Neuronal stem cell (in vitro differentiated cells): Measurements from ENCODE around the gene SOCS6.

Experiments
- DNase-seq: peaks from one replicate; pipeline ENCODE4 v3.0.0-alpha.2; 2013; ENCODE audit warnings: low spot score
- H2AFZ ChIP-seq: one replicate; pipeline ENCODE4 v1.6.1; 2013; ENCODE audit warnings: mild to moderate bottlenecking, low read length, inconsistent platforms
- H2AK5ac ChIP-seq: 2 replicates; pipeline ENCODE4 v1.6.1; 2013; ENCODE audit warnings: low read depth, mild to moderate bottlenecking, inconsistent platforms, low read length, moderate library complexity, mixed read lengths
- H2BK120ac ChIP-seq: 2 replicates; pipeline ENCODE4 v1.6.1; 2013; ENCODE audit warnings: low read depth, mild to moderate bottlenecking, inconsistent platforms, low read length, moderate library complexity, mixed read lengths
- H2BK12ac ChIP-seq: one replicate; pipeline ENCODE4 v1.6.1; 2013; ENCODE audit warnings: low read length, inconsistent platforms
- H2BK15ac ChIP-seq: 2 replicates; pipeline ENCODE4 v1.6.1; 2013; ENCODE audit warnings: mild to moderate bottlenecking, low read length, inconsistent platforms, mixed read lengths
- H2BK5ac ChIP-seq: one replicate; pipeline ENCODE4 v1.6.1; 2013; ENCODE audit warnings: inconsistent platforms, mild to moderate bottlenecking, low read length, moderate library complexity
- H3K14ac ChIP-seq: one replicate; pipeline ENCODE4 v1.6.1; 2013; ENCODE audit warnings: low read length, inconsistent platforms
- H3K18ac ChIP-seq: 2 replicates; pipeline ENCODE4 v1.6.1; 2013; ENCODE audit warnings: low read length, inconsistent platforms
- H3K23ac ChIP-seq: 2 replicates; pipeline ENCODE4 v1.6.1; 2013; ENCODE audit warnings: low read depth, mild to moderate bottlenecking, mixed read lengths, low read length, inconsistent platforms; ENCODE audit not compliant: poor library complexity
- H3K27ac ChIP-seq: replicated peaks from 3 replicates; pipeline ENCODE4 v1.5.1; 2013; ENCODE audit warnings: low read length, inconsistent platforms
- H3K27me3 ChIP-seq, 3 experiments: 2 replicates each; pipeline ENCODE4 v1.6.1; 2013; ENCODE audit warnings: low read length in 3 of 3, mild to moderate bottlenecking in 2 of 3, inconsistent platforms in 1 of 3, low read depth in 1 of 3, mixed read lengths in 1 of 3, moderate library complexity in 1 of 3; ENCODE audit not compliant: control insufficient read depth in 3 of 3, insufficient read depth in 3 of 3
- H3K36me3 ChIP-seq, 2 donors: replicated peaks in 1 of 2; 2 replicates each; pipeline ENCODE4 v1.6.1; 2013; ENCODE audit warnings: low read length in 2 of 2; ENCODE audit not compliant: control insufficient read depth in 2 of 2, insufficient read depth in 2 of 2
- H3K4ac ChIP-seq: 2 replicates; pipeline ENCODE4 v1.6.1; 2013; ENCODE audit warnings: inconsistent platforms, mild to moderate bottlenecking, low read length, moderate library complexity
- H3K4me1 ChIP-seq, 2 donors: 1 replicate in 1 of 2; 2 replicates in 1 of 2; pipeline ENCODE4 v1.6.1; 2013; ENCODE audit warnings: low read length in 2 of 2, low read depth in 1 of 2; ENCODE audit not compliant: control insufficient read depth in 2 of 2, insufficient read depth in 1 of 2
- H3K4me2 ChIP-seq: one replicate; pipeline ENCODE4 v1.6.1; 2013; ENCODE audit warnings: mild to moderate bottlenecking, low read length, inconsistent platforms; ENCODE audit not compliant: insufficient read depth, poor library complexity, severe bottlenecking
- H3K4me3 ChIP-seq, 2 donors: 2 replicates each; pipeline ENCODE4 v1.5.1; 2013; ENCODE audit warnings: low read length in 2 of 2, mild to moderate bottlenecking in 2 of 2, inconsistent platforms in 1 of 2, moderate library complexity in 1 of 2
- H3K79me1 ChIP-seq: one replicate; pipeline ENCODE4 v1.6.1; 2013; ENCODE audit warnings: low read depth, mild to moderate bottlenecking, inconsistent platforms, low read length, moderate library complexity
- H3K9ac ChIP-seq: one replicate; pipeline ENCODE4 v1.6.1; 2013; ENCODE audit warnings: mild to moderate bottlenecking, low read depth, low read length, inconsistent platforms; ENCODE audit not compliant: poor library complexity
- H3K9me3 ChIP-seq, 2 donors: replicated peaks in 1 of 2; 2 replicates each; pipeline versions ENCODE3 to v1.6.1; 2013; ENCODE audit warnings: low read length in 2 of 2, mild to moderate bottlenecking in 2 of 2, inconsistent platforms in 1 of 2, low read depth in 1 of 2, mixed read lengths in 1 of 2, moderate library complexity in 1 of 2; ENCODE audit not compliant: control insufficient read depth in 2 of 2, insufficient read depth in 1 of 2
- H4K8ac ChIP-seq: one replicate; pipeline ENCODE4 v1.6.1; 2013; ENCODE audit warnings: low read depth, mild to moderate bottlenecking, inconsistent platforms, low read length, moderate library complexity
- H4K91ac ChIP-seq: one replicate; pipeline ENCODE4 v1.6.1; 2013; ENCODE audit warnings: low read length, low read depth, mild to moderate bottlenecking, inconsistent platforms; ENCODE audit not compliant: poor library complexity
- WGBS, 2 donors: extraction: QIAGEN DNeasy Blood & Tissue Kit; methylation state at CpG; one replicate each; pipeline ENCODE4 v1.1.7; 2013; ENCODE audit warnings: missing lambda C conversion rate in 2 of 2, mixed read lengths in 1 of 2; ENCODE audit not compliant: insufficient read length in 2 of 2, insufficient replicate concordance in 1 of 2; ENCODE audit errors: extremely low coverage in 2 of 2; 5-methylcytosine and 5-hydroxymethylcytosine counted together

SOCS6 gene

DNA sequence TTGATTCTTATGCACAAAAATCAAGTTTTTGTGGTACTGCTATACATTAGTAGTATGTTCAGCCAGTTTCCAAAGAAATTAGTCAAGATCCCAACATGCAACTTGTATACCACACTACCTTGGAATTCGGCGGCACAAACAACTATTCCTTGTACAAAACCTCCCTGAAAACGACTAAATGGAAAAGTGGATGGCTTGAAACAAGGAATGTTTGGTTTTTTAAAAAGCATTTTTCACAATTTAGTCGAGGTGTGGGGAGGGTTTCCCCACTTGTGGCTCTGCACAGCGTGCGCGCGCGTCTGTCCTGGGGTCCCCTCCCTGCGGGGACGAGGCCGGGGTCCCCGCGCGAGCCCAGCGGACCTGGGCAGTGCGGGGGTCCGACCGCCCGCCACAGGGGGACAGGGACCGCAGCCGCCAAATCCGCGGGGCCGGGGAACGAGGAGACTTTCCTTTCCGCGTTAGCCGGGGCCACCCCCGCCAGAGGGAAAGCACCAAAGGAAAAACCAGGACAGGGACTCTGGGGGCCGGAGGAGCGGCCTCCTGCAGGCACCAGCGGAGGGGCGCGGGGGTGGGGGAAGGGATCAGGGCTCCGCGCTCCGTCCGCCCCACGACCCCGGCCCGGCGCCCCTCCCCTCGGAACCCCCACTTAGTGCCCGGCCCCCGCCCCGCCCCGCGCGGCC is 534 bp upstream of the SOCS6 start:
- Histone ChIP-seq H3K4me2 (peak overlapping the region; percentile 72), H3K14ac (no peak overlapping the region), H3K27ac (no peak overlapping the region), H3K18ac (peak overlapping the region; percentile 95), H3K79me1 (peaks cover 2% of the 10 kb centered on the region), H2BK5ac (no peak overlapping the region), H3K36me3 (peaks cover 0 to 10% of the 10 kb centered on the region in 2 donors), H2BK12ac (no peak overlapping the region), H2BK15ac (no peak overlapping the region), H3K4me1 (peaks cover 2 to 6% of the 10 kb centered on the region in 2 donors), H3K4ac (no peak overlapping the region), H2AFZ (peak overlapping the region; percentile 99), H4K8ac (no peak overlapping the region), H2BK120ac (no peak overlapping the region), H3K27me3 (peaks cover 0 to 17% (median 0%) of the 10 kb centered on the region in 3 experiments), H2AK5ac (no peak overlapping the region), H4K91ac (no peak overlapping the region), H3K9me3 (no peaks in the 10 kb centered on the region), H3K9ac (peak overlapping the region; percentile 85), H3K4me3 (peak overlapping the region; percentile 96 to 98), H3K23ac (no peak overlapping the region)
- WGBS, 2 donors, result no CpG with 5 or more reads among the region's 50 CpGs
- peak; percentile 47 for DNase-seq

DNA sequence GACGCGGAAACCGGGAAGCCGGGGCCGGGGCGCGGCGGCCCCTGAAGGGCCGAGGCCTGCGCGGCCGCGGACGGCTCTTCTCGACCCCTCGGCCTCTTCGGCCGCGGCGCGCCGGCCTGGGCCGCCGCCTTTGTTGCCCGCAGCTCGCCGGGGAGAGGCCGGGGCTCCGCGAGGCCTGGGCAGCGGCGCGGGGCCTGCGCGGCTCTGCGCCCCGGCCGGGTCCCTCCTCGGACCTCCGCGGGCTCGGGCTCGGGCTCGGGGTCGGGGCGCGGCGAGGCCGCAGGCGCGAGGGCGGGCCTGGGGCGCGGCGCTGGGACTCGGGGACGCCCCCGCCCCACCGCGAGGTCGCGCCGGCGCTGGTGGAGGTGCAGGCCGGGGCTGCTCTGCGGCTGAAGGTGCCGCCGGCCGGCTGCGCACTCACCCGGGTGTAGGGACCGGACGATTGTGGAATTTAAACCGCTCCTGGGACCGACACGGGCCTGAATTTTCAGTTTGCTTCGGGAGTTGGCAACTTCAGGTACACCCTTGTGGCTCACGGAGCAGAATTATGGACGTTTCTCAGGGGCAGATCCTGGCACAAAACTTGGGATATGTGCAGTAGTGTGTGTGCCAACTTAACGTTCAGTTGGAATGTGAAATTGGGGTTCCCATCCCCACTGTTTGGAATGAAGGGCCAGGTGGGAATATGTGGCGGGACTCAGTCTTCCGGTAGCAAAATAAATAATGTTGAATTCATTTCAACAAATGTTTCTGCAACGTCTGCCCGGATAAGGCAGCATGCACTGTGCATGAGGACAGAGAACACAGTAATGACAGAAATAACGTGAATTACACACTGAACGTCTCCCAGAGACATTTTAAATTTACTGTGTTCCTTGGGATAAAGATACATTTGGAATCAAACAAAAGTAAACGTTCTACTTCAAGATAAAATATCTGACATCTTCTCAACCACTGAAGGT is 787 bp downstream of the SOCS6 start:
- peak overlapping the region; percentile 56 for H3K4me2 ChIP-seq
- H3K14ac ChIP-seq, result no peak overlapping the region
- peak overlapping the region; percentile 96 to 98 for H3K4me3 ChIP-seq
- no peak overlapping the region for H2AK5ac ChIP-seq
- no CpG with 5 or more reads among the region's 87 CpGs for WGBS, 2 donors
- no peak overlapping the region for H4K8ac ChIP-seq
- H2BK15ac ChIP-seq, result no peak overlapping the region
- DNase-seq, result peak; percentile 36
- no peaks in the 10 kb centered on the region for H3K9me3 ChIP-seq
- no peak overlapping the region for H2BK12ac ChIP-seq
- H3K27me3 ChIP-seq, result peaks cover 0 to 17% (median 0%) of the 10 kb centered on the region in 3 experiments
- H2BK5ac ChIP-seq, result peak overlapping the region; percentile 0
- H3K18ac ChIP-seq, result peak overlapping the region; percentile 96
- H3K4ac ChIP-seq, result peak overlapping the region; percentile 45
- peaks cover 2% of the 10 kb centered on the region for H3K79me1 ChIP-seq
- no peak overlapping the region for H3K23ac ChIP-seq
- no peak overlapping the region for H2BK120ac ChIP-seq
- H4K91ac ChIP-seq, result no peak overlapping the region
- H3K36me3 ChIP-seq, result peaks cover 0 to 12% of the 10 kb centered on the region in 2 donors
- peaks cover 4 to 8% of the 10 kb centered on the region in 2 donors for H3K4me1 ChIP-seq
- peak overlapping the region; percentile 70 for H3K27ac ChIP-seq
- peak overlapping the region; percentile 64 for H3K9ac ChIP-seq
- H2AFZ ChIP-seq, result peak overlapping the region; percentile 99

DNA sequence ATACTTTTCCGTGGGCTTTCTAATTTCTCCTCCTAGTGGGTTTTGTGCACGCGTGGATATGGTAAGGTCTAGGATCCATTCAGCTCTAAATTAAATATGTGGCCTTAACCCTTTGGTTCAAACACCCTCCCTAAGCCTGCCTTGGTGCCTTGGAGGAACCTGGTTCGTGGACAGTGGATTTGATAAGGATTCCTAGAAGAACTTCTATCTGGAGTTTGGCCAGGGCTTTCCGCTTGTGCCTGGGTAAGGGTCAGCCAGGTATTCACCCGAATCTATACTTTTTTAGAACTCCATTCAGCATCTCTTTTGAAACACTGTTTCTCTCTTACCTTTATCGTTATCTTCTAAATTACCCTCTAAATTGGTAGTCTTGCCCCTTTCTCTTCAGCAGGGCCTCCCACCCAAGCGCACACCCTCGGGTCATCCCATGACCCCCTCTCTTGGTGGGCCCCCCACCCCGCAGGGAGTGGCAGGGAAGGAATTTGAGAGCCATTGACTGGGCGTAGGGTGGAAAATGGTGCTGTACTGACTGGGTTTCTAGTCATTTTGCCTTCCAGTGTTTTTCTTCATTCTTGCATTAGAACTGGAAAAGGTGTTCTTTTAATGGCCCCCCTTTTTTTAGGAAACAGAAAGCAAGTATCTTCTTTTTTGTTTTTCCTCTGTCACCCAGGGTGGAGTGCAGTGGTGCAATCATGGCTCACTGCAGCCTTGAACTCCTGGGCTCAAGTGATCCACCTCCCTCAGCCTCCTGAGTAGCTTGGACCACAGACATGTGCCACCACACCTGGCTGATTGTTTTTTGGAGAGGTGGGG is 1.8 kb downstream of the SOCS6 start:
- no peak overlapping the region for H3K4ac ChIP-seq
- peaks cover 0 to 16% (median 0%) of the 10 kb centered on the region in 3 experiments for H3K27me3 ChIP-seq
- no peaks in the 10 kb centered on the region for H3K9me3 ChIP-seq
- no peak overlapping the region for H3K18ac ChIP-seq
- no CpG with 5 or more reads among the region's 11 CpGs for WGBS, 2 donors
- no peak overlapping the region for H2BK5ac ChIP-seq
- peak overlapping the region in 1 of 2 donors; percentile 96 for H3K4me3 ChIP-seq
- H2BK12ac ChIP-seq, result no peak overlapping the region
- no peak overlapping the region for H2BK120ac ChIP-seq
- no peak for DNase-seq
- H2AFZ ChIP-seq, result no peak overlapping the region
- no peak overlapping the region for H2AK5ac ChIP-seq
- H3K36me3 ChIP-seq, result peaks cover 0 to 13% of the 10 kb centered on the region in 2 donors
- H3K79me1 ChIP-seq, result peaks cover 3% of the 10 kb centered on the region
- peak overlapping the region; percentile 38 for H3K4me2 ChIP-seq
- no peak overlapping the region for H3K9ac ChIP-seq
- no peak overlapping the region for H3K23ac ChIP-seq
- H3K27ac ChIP-seq, result no peak overlapping the region
- H2BK15ac ChIP-seq, result no peak overlapping the region
- no peak overlapping the region for H4K91ac ChIP-seq
- H3K4me1 ChIP-seq, result peaks cover 4 to 10% of the 10 kb centered on the region in 2 donors
- no peak overlapping the region for H4K8ac ChIP-seq
- no peak overlapping the region for H3K14ac ChIP-seq
